Bronchial epithelial cell (primary cell): ENCODE data around the gene NCAPG. TPM values are rescaled to one million over a fixed set of nuclear protein-coding genes. Genes with fewer than 3 reads are reported as not detected.

Source experiments
- DNase-seq: peaks from one replicate; pipeline ENCODE4 v3.0.0-alpha.2; 2010; ENCODE audit warnings: low read depth
- FAIRE-seq: peaks from 2 replicates; lab custom pipeline; 2011; peaks lifted over from hg19 to GRCh38; lab: Jason Lieb, UNC
- H3K27me3 ChIP-seq: 2 replicates; pipeline ENCODE4 v1.5.1; 2011; ENCODE audit warnings: low read length; ENCODE audit not compliant: control insufficient read depth, insufficient read depth
- H3K36me3 ChIP-seq: 2 replicates; pipeline ENCODE4 v1.5.1; 2011; ENCODE audit warnings: low read length; ENCODE audit not compliant: control insufficient read depth, insufficient read depth
- H3K4me3 ChIP-seq: 2 replicates; pipeline ENCODE4 v1.5.1; 2011; ENCODE audit warnings: mild to moderate bottlenecking, low read depth, low read length, control low read depth
- CTCF ChIP-seq: IDR thresholded peaks from 2 replicates; pipeline ENCODE4 v1.5.1; 2011; ENCODE audit warnings: mild to moderate bottlenecking, moderate library complexity, low read length, control low read depth, inconsistent platforms; ENCODE audit not compliant: insufficient read depth, severe bottlenecking
- total RNA-seq: library from RNA; depleted of rRNA; stranded (reverse); fragments of >200 nt; gene quantifications from 2 replicates; pipeline ENCODE4 v1.2.1, GENCODE V29; 2014

The NCAPG gene
- total RNA-seq, 1 donor from 2014 or later, result 0.26 TPM

GRCh38 chr4:17765514-17766286, 45.1 kb upstream of the NCAPG start:
- Histone ChIP-seq H3K36me3 (no peaks in the 10 kb centered on the region), H3K27me3 (peaks cover 2% of the 10 kb centered on the region), H3K4me3 (no peak overlapping the region)
- DNase-seq (no peak), FAIRE-seq (no peak)
- no peak for TF ChIP-seq CTCF

- Histone ChIP-seq H3K36me3 (no peaks in the 10 kb centered on the region), H3K4me3 (no peak overlapping the region), H3K27me3 (no peaks in the 10 kb centered on the region)
- DNase-seq, result no peak
- no peak for FAIRE-seq
- no peak for TF ChIP-seq CTCF
Observed at GRCh38 chr4:17766826-17767458, 43.8 kb upstream of the NCAPG start.

- H3K27me3 ChIP-seq, result no peaks in the 10 kb centered on the region
- no peaks in the 10 kb centered on the region for H3K36me3 ChIP-seq
- no peak for DNase-seq
- no peak overlapping the region for H3K4me3 ChIP-seq
- no peak for FAIRE-seq
- no peak for TF ChIP-seq CTCF
Observed at GRCh38 chr4:17769406-17770174, 41.2 kb upstream of the NCAPG start.

GRCh38 chr4:17770845-17771244, 39.9 kb upstream of the NCAPG start:
- DNase-seq (peak; percentile 52), FAIRE-seq (no peak)
- no peaks in the 10 kb centered on the region for H3K36me3 ChIP-seq
- no peak overlapping the region for H3K4me3 ChIP-seq
- no peak for TF ChIP-seq CTCF
- H3K27me3 ChIP-seq, result no peaks in the 10 kb centered on the region

GRCh38 chr4:17771284-17771908, 39.4 kb upstream of the NCAPG start:
- no peak for TF ChIP-seq CTCF
- Histone ChIP-seq H3K4me3 (no peak overlapping the region), H3K36me3 (no peaks in the 10 kb centered on the region), H3K27me3 (no peaks in the 10 kb centered on the region)
- no peak for FAIRE-seq
- peak; percentile 84 for DNase-seq
